ENCODE data around the gene WDTC1.

WDTC1 gene

DNA sequence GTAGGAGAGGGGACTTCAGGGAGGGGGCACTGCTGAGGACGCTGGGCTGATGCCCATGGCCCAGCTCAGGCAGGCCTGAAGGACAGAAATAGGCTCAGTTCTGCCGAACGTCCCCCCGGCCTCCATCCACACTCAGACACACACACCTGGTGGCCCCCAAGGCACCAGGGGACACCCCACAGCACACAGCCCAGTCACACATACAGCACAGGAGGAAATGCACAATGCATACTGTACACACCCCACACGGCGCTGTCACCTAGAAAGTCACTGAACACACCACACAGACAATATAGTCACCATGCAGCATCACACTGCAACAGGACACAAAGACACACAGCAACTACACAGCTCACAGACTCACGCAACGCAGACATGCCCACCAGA, 108.0 kb downstream of the WDTC1 start:
- no peak overlapping the region for H3K4me3 ChIP-seq (replicated peaks; ENCODE audit: low read depth, low read length)
- TF ChIP-seq, protein P1, sequence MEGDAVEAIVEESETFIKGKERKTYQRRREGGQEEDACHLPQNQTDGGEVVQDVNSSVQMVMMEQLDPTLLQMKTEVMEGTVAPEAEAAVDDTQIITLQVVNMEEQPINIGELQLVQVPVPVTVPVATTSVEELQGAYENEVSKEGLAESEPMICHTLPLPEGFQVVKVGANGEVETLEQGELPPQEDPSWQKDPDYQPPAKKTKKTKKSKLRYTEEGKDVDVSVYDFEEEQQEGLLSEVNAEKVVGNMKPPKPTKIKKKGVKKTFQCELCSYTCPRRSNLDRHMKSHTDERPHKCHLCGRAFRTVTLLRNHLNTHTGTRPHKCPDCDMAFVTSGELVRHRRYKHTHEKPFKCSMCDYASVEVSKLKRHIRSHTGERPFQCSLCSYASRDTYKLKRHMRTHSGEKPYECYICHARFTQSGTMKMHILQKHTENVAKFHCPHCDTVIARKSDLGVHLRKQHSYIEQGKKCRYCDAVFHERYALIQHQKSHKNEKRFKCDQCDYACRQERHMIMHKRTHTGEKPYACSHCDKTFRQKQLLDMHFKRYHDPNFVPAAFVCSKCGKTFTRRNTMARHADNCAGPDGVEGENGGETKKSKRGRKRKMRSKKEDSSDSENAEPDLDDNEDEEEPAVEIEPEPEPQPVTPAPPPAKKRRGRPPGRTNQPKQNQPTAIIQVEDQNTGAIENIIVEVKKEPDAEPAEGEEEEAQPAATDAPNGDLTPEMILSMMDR (IDR thresholded peaks at IDR 0.05; ENCODE audit: low read length, missing control alignments), result no peak
- DNase-seq (ENCODE audit: low read depth), result no peak

GRCh38 chr1:27342778-27343638, 108.6 kb downstream of the WDTC1 start:
- H3K4me3 ChIP-seq (replicated peaks; ENCODE audit: low read depth, low read length), result no peak overlapping the region
- TF ChIP-seq, protein P1 (IDR thresholded peaks at IDR 0.05; ENCODE audit: low read length, missing control alignments), result no peak
- DNase-seq (ENCODE audit: low read depth), result no peak

GRCh38 chr1:27343639-27344025, 109.2 kb downstream of the WDTC1 start:
- TF ChIP-seq, protein P1 (IDR thresholded peaks at IDR 0.05; ENCODE audit: low read length, missing control alignments), result no peak
- no peak overlapping the region for H3K4me3 ChIP-seq (replicated peaks; ENCODE audit: low read depth, low read length)
- DNase-seq (ENCODE audit: low read depth), result no peak

DNA sequence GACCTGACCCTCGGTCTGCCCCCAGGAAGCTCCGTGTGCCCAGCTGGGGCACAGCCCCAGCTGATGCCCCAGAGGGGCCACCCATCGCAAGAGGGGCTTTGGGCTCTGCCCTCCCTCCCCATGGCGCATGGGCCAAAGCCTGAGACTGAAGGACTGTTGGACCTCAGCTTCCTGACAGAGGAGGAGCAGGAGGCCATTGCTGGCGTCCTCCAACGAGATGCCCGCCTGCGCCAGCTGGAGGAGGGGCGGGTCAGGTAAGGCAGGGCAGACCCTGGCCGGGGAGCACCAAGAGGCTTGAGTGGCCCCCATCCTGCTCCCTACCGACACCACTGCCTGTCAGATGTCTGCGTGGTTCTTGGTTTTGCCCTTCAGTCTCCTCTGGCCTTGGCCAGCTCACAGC, 110.8 kb downstream of the WDTC1 start:
- no peak overlapping the region for H3K4me3 ChIP-seq (replicated peaks; ENCODE audit: low read depth, low read length)
- no peak for DNase-seq (ENCODE audit: low read depth)
- TF ChIP-seq, protein P1 (IDR thresholded peaks at IDR 0.05; ENCODE audit: low read length, missing control alignments), result no peak

DNA sequence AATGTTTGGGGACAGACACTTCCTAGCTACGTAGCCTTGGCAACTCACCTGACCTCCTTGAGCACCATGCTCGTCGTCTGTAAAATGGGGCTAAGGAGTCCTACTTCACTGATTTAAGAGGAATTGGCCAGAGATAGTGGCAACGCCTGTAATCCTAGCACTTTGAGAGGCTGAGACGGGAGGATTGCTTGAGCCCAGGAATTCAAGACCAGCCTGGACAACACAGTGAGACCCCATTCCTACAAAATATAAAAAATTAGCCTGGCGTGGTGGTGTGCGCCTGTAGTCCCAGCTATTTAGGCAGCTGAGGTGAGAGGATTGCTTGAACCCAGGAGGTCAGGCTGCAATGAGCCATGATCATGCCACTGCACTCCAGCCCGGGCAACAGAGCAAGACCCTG, 111.9 kb downstream of the WDTC1 start:
- DNase-seq (ENCODE audit: low read depth), result no peak
- TF ChIP-seq, protein P1 (IDR thresholded peaks at IDR 0.05; ENCODE audit: low read length, missing control alignments), result no peak
- no peak overlapping the region for H3K4me3 ChIP-seq (replicated peaks; ENCODE audit: low read depth, low read length)

DNA sequence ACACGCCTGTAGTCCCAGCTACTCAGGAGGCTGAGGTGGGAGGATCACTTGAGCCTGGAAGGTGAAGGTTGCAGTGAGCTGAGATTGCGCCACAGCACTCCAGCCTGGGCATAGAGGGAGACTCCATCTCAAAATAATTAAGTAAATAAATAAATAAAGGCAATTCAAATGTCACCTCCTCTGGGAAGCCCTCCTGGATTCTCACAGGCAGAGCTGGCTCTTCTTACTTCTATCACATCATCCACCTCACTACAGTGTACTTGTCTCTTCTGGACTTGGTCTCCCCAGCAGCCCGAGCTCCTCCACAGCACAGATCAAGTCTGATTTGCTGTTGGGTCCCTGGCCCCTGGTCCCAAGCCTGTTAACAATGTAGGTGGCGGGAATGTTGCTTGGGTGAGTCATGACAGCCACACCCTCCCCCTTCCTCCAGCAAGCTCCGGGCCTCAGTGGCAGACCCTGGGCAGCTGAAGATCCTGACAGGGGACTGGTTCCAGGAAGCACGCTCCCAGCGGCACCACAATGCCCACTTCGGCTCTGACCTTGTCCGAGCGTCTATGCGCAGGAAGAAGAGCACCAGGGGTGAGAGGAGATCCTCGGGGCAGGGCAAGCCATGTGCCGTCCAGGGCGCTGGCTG, 112.7 kb downstream of the WDTC1 start:
- TF ChIP-seq, protein P1 (IDR thresholded peaks at IDR 0.05; ENCODE audit: low read length, missing control alignments), result no peak
- DNase-seq (ENCODE audit: low read depth), result no peak

More for the DNA sequence above, 112.7 kb downstream of the WDTC1 start:
- H3K4me3 ChIP-seq (replicated peaks; ENCODE audit: low read depth, low read length), result no peak overlapping the region
